ENCODE measurements around the gene HACD3.
"Not testable (repeated sequence)": the region's sequence is repeated elsewhere in the genome, so short reads cannot be mapped to it uniquely, and the experiment has no call there.

Gene HACD3

GRCh38 chr15:65551183-65551582, 20.9 kb downstream of the HACD3 start:
- no peaks in the 10 kb centered on the region for H3K9me3 ChIP-seq
- H3K27me3 ChIP-seq, result no peaks in the 10 kb centered on the region
- no peaks in the 10 kb centered on the region for H3K4me1 ChIP-seq
- H3K4me3 ChIP-seq (ENCODE audit: low read depth, low read length), result no peak overlapping the region
- H3K36me3 ChIP-seq, result peaks cover 29% of the 10 kb centered on the region
- no peak for DNase-seq
- no peak for TF ChIP-seq CTCF (IDR thresholded peaks at IDR 0.05; ENCODE audit: low read depth, low read length)

GRCh38 chr15:65552851-65553250, 22.6 kb downstream of the HACD3 start:
- H3K36me3 ChIP-seq, result peaks cover 40% of the 10 kb centered on the region
- not testable (repeated sequence) for H3K4me1 ChIP-seq; H3K9me3 ChIP-seq; H3K27me3 ChIP-seq; H3K4me3 ChIP-seq (ENCODE audit: low read depth, low read length); DNase-seq

GRCh38 chr15:65553691-65554090, 23.4 kb downstream of the HACD3 start:
- no peak for TF ChIP-seq CTCF (IDR thresholded peaks at IDR 0.05; ENCODE audit: low read depth, low read length)
- Histone ChIP-seq H3K4me1 (0 out of 2 replicates have a peak, but pooled peaks cover 3% of the 10 kb centered on the region), H3K4me3 (ENCODE audit: low read depth, low read length) (no peak overlapping the region), H3K27me3 (no peaks in the 10 kb centered on the region), H3K9me3 (no peaks in the 10 kb centered on the region), H3K36me3 (peaks cover 48% of the 10 kb centered on the region)
- peak; percentile 20 for DNase-seq

- Histone ChIP-seq H3K4me3 (ENCODE audit: low read depth, low read length) (no peak overlapping the region), H3K36me3 (peaks cover 73% of the 10 kb centered on the region), H3K4me1 (0 out of 2 replicates have a peak, but pooled peaks cover 3% of the 10 kb centered on the region), H3K9me3 (no peaks in the 10 kb centered on the region), H3K27me3 (no peaks in the 10 kb centered on the region)
- TF ChIP-seq CTCF (IDR thresholded peaks at IDR 0.05; ENCODE audit: low read depth, low read length), result no peak
- DNase-seq, result no peak
Observed at GRCh38 chr15:65556622-65557021, 26.4 kb downstream of the HACD3 start.

GRCh38 chr15:65558336-65558735, 28.1 kb downstream of the HACD3 start:
- 0 out of 2 replicates have a peak, but pooled peaks cover 3% of the 10 kb centered on the region for H3K4me1 ChIP-seq
- H3K27me3 ChIP-seq, result no peaks in the 10 kb centered on the region
- H3K36me3 ChIP-seq, result peaks cover 85% of the 10 kb centered on the region
- no peak for DNase-seq
- no peak overlapping the region for H3K4me3 ChIP-seq (ENCODE audit: low read depth, low read length)
- H3K9me3 ChIP-seq, result no peaks in the 10 kb centered on the region
- no peak for TF ChIP-seq CTCF (IDR thresholded peaks at IDR 0.05; ENCODE audit: low read depth, low read length)

GRCh38 chr15:65558997-65559760, 28.9 kb downstream of the HACD3 start:
- no peak for TF ChIP-seq CTCF (IDR thresholded peaks at IDR 0.05; ENCODE audit: low read depth, low read length)
- no peak for DNase-seq
- Histone ChIP-seq H3K27me3 (no peaks in the 10 kb centered on the region), H3K4me3 (ENCODE audit: low read depth, low read length) (no peak overlapping the region), H3K36me3 (peaks cover 87% of the 10 kb centered on the region), H3K9me3 (no peaks in the 10 kb centered on the region), H3K4me1 (0 out of 2 replicates have a peak, but pooled peaks cover 3% of the 10 kb centered on the region)
